Measurements from ENCODE around the gene SHB.

Gene SHB

DNA sequence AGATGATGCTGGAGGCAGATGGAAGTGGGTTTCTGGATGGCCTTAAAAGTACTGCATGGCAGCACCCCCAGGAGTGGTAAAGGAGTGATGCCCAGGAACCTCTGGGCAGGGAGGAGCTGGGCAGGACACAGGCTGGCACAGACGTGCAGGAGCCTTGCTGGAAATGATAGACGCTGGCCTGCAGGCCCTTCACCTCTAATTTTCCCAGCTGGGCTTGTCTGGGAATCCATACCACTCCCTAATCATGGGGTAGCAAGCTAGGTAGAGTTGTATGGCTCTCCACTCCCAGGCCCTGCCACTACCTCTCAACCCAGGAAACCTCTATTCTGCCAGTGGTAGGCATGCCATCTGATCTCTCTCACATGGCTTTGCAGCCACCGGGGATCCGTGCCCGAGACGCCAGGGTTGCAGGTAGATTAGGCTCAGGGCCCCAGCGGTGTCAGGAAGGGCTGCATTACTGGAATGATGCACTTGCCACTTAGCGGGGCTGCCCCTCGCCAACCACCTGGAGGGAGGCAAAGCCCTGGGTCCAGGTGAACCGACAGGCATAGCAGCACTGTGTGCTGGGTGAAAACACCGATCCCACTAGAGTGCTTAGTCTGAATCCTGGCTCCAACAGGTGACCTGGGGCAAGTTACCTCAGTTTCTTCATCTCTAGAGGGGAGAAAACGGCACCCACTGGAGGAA, 85.5 kb downstream of the SHB start:
- Histone ChIP-seq H2AFZ (ENCODE audit: low read length) (no peak overlapping the region), H3K4me1 (ENCODE audit: insufficient read depth, low read length, severe bottlenecking) (no peaks in the 10 kb centered on the region), H3K27me3 (ENCODE audit: insufficient read depth, low read length) (no peaks in the 10 kb centered on the region), H3F3A (ENCODE audit: insufficient read depth, low read length) (no peaks in the 10 kb centered on the region), H3K36me3 (ENCODE audit: insufficient read depth, low read length) (no peaks in the 10 kb centered on the region), H3K9me3 (ENCODE audit: low read length) (no peaks in the 10 kb centered on the region), H3K9me2 (ENCODE audit: low read depth, low read length) (no peaks in the 10 kb centered on the region), H3K27ac (ENCODE audit: low read depth, low read length, poor library complexity, severe bottlenecking) (no peak overlapping the region), H3K9ac (ENCODE audit: low read length) (no peak overlapping the region), H3K4me2 (ENCODE audit: low read length) (no peak overlapping the region), H4K20me1 (ENCODE audit: insufficient read depth, low read length) (no peaks in the 10 kb centered on the region), H3K79me2 (ENCODE audit: insufficient read depth, low read length) (no peaks in the 10 kb centered on the region), H3K4me3 (ENCODE audit: low read depth, low read length, poor library complexity, severe bottlenecking) (no peak overlapping the region)
- TF ChIP-seq CTCF (IDR thresholded peaks at IDR 0.05; ENCODE audit: low read length) (no peak), EZH2 (IDR thresholded peaks at IDR 0.05; ENCODE audit: borderline replicate concordance, low read length) (no peak)

DNA sequence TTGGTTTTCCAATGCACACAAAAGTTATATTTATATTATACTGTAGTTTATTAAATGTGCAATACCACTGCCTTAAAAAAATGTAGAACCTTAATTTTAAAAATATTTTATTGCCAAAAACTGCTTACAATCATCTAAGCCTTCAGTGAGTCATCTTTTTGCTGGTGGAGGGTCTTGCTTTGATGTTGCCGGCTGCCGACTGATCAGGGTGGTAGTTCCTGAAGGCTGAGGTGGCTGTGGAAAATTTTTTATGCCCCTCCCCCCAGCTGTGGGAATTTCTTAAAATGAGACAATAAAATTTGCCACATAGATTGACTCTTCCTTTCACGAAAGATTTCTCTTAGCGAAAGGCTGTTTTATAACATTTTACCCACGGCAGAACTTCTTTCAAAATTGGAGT, 89.2 kb downstream of the SHB start:
- Histone ChIP-seq H3K4me2 (ENCODE audit: low read length) (no peak overlapping the region), H3K79me2 (ENCODE audit: insufficient read depth, low read length) (no peaks in the 10 kb centered on the region), H3F3A (ENCODE audit: insufficient read depth, low read length) (no peaks in the 10 kb centered on the region), H3K9me2 (ENCODE audit: low read depth, low read length) (no peaks in the 10 kb centered on the region), H3K9me3 (ENCODE audit: low read length) (no peaks in the 10 kb centered on the region), H4K20me1 (ENCODE audit: insufficient read depth, low read length) (no peaks in the 10 kb centered on the region), H3K9ac (ENCODE audit: low read length) (no peak overlapping the region), H3K27me3 (ENCODE audit: insufficient read depth, low read length) (no peaks in the 10 kb centered on the region), H3K27ac (ENCODE audit: low read depth, low read length, poor library complexity, severe bottlenecking) (no peak overlapping the region), H3K4me1 (ENCODE audit: insufficient read depth, low read length, severe bottlenecking) (no peaks in the 10 kb centered on the region), H3K4me3 (ENCODE audit: low read depth, low read length, poor library complexity, severe bottlenecking) (no peak overlapping the region), H3K36me3 (ENCODE audit: insufficient read depth, low read length) (no peaks in the 10 kb centered on the region), H2AFZ (ENCODE audit: low read length) (no peak overlapping the region)
- TF ChIP-seq CTCF (IDR thresholded peaks at IDR 0.05; ENCODE audit: low read length), result no peak
- TF ChIP-seq EZH2 (IDR thresholded peaks at IDR 0.05; ENCODE audit: borderline replicate concordance, low read length), result no peak

GRCh38 chr9:37978983-37979382, 90.0 kb downstream of the SHB start:
- Histone ChIP-seq H3K27ac (ENCODE audit: low read depth, low read length, poor library complexity, severe bottlenecking) (no peak overlapping the region), H3K79me2 (ENCODE audit: insufficient read depth, low read length) (no peaks in the 10 kb centered on the region), H3K9ac (ENCODE audit: low read length) (no peak overlapping the region), H3K4me1 (ENCODE audit: insufficient read depth, low read length, severe bottlenecking) (no peaks in the 10 kb centered on the region), H3K27me3 (ENCODE audit: insufficient read depth, low read length) (no peaks in the 10 kb centered on the region), H3K4me2 (ENCODE audit: low read length) (no peak overlapping the region), H3K36me3 (ENCODE audit: insufficient read depth, low read length) (no peaks in the 10 kb centered on the region), H3K9me3 (ENCODE audit: low read length) (no peaks in the 10 kb centered on the region), H2AFZ (ENCODE audit: low read length) (no peak overlapping the region), H3K9me2 (ENCODE audit: low read depth, low read length) (no peaks in the 10 kb centered on the region), H4K20me1 (ENCODE audit: insufficient read depth, low read length) (no peaks in the 10 kb centered on the region), H3F3A (ENCODE audit: insufficient read depth, low read length) (no peaks in the 10 kb centered on the region), H3K4me3 (ENCODE audit: low read depth, low read length, poor library complexity, severe bottlenecking) (no peak overlapping the region)
- no peak for TF ChIP-seq CTCF (IDR thresholded peaks at IDR 0.05; ENCODE audit: low read length)
- no peak for TF ChIP-seq EZH2 (IDR thresholded peaks at IDR 0.05; ENCODE audit: borderline replicate concordance, low read length)

Data from OCI-LY1 (cell line).